DOHH2 (cell line): ENCODE results near the gene RAMACL.

Source experiments
- H3F3A ChIP-seq: fragments of 200-600 bp; sonication (generic), shearing (Covaris generic); 2 replicates; pipeline ENCODE4 v1.6.0; 2016; ENCODE audit warnings: antibody characterized with exemption, mild to moderate bottlenecking; ENCODE audit not compliant: control insufficient read depth, insufficient read depth
- H3K27ac ChIP-seq: fragments of 200-600 bp; sonication (generic); 2 replicates; pipeline ENCODE4 v1.5.1; 2014; ENCODE audit warnings: low read depth, mild to moderate bottlenecking, low read length, moderate library complexity
- H3K27me3 ChIP-seq: fragments of 200-600 bp; sonication (generic); 2 replicates; pipeline ENCODE4 v1.6.1; 2014; ENCODE audit warnings: mild to moderate bottlenecking, low read length, mixed read lengths; ENCODE audit not compliant: control insufficient read depth
- H3K36me3 ChIP-seq: fragments of 200-600 bp; sonication (generic); 2 replicates; pipeline ENCODE4 v1.6.1; 2014; ENCODE audit warnings: mild to moderate bottlenecking, low read length, moderate library complexity, mixed read lengths; ENCODE audit not compliant: control insufficient read depth
- H3K4me1 ChIP-seq: fragments of 200-600 bp; sonication (generic); 2 replicates; pipeline ENCODE4 v1.6.1; 2014; ENCODE audit warnings: mild to moderate bottlenecking, low read length, mixed read lengths; ENCODE audit not compliant: control insufficient read depth
- H3K4me2 ChIP-seq: fragments of 200-600 bp; sonication (generic); 2 replicates; pipeline ENCODE4 v1.6.0; 2014; ENCODE audit warnings: mild to moderate bottlenecking, low read length, moderate library complexity
- H3K4me3 ChIP-seq: fragments of 200-600 bp; sonication (generic); 2 replicates; pipeline ENCODE4 v1.5.1; 2014; ENCODE audit warnings: mild to moderate bottlenecking, low read length, mixed read lengths
- H3K79me2 ChIP-seq: fragments of 200-600 bp; sonication (generic); 2 replicates; pipeline ENCODE4 v1.6.1; 2014; ENCODE audit warnings: mild to moderate bottlenecking, low read length, mixed read lengths; ENCODE audit not compliant: control insufficient read depth
- H3K9me2 ChIP-seq: fragments of 200-600 bp; sonication (generic); replicated peaks from 2 replicates; pipeline ENCODE4 v1.6.1; 2014; ENCODE audit warnings: mild to moderate bottlenecking, low read length, mixed read lengths; ENCODE audit not compliant: control insufficient read depth
- H3K9me3 ChIP-seq: fragments of 200-600 bp; sonication (generic); 2 replicates; pipeline ENCODE4 v1.6.1; 2014; ENCODE audit warnings: antibody characterized with exemption, low read length, mixed read lengths; ENCODE audit not compliant: control insufficient read depth, insufficient read depth
- H4K20me1 ChIP-seq: fragments of 200-600 bp; sonication (generic); 2 replicates; pipeline ENCODE4 v1.6.0; 2014; ENCODE audit warnings: low read depth, mild to moderate bottlenecking, antibody characterized with exemption, low read length, moderate library complexity; ENCODE audit not compliant: control insufficient read depth, insufficient read depth
- CTCF ChIP-seq: fragments of 200-600 bp; sonication (generic); IDR thresholded peaks from one replicate; pipeline ENCODE4 v1.5.1; 2014; ENCODE audit warnings: antibody characterized with exemption, mild to moderate bottlenecking, low read depth, low read length; ENCODE audit not compliant: poor library complexity, severe bottlenecking
- EZH2phosphoT487 ChIP-seq: fragments of 200-600 bp; sonication (generic); IDR thresholded peaks from 2 replicates; pipeline ENCODE4 v1.6.1; 2017; ENCODE audit warnings: borderline replicate concordance, mild to moderate bottlenecking, antibody characterized with exemption, low read length, moderate library complexity, mixed read lengths

RAMACL gene

GRCh38 chr6:166559662-166560061, 26.8 kb downstream of the RAMACL start:
- Histone ChIP-seq H3K9me2 (no peaks in the 10 kb centered on the region), H3K27me3 (no peaks in the 10 kb centered on the region), H4K20me1 (no peaks in the 10 kb centered on the region), H3F3A (no peaks in the 10 kb centered on the region), H3K4me2 (no peak overlapping the region), H3K4me3 (no peak overlapping the region), H3K79me2 (no peaks in the 10 kb centered on the region), H3K36me3 (no peaks in the 10 kb centered on the region), H3K9me3 (no peaks in the 10 kb centered on the region), H3K4me1 (no peaks in the 10 kb centered on the region), H3K27ac (no peak overlapping the region)
- no peak for TF ChIP-seq EZH2phosphoT487
- TF ChIP-seq CTCF: no peak

DNA sequence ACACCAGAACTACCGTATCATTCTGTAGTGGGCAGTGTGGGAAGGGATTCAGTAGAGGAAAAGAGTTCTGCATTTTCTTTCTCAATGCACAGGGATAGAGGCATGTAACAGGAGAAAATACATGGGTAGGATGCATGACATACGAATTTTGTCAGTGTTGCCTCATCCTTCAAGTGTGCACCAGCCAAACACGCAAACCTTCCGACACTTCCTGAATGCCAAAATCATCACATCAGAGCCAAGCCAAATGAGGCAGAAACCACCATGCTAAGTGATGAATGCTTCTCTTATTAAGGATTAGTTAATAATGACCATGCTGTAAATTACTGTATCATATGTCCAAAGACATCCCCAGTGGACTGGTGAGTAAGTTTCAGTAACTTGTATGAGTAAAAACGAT, 27.3 kb downstream of the RAMACL start:
- Histone ChIP-seq H3K9me3 (no peaks in the 10 kb centered on the region), H4K20me1 (no peaks in the 10 kb centered on the region), H3K79me2 (no peaks in the 10 kb centered on the region), H3K4me1 (no peaks in the 10 kb centered on the region), H3K27ac (no peak overlapping the region), H3K36me3 (no peaks in the 10 kb centered on the region), H3F3A (no peaks in the 10 kb centered on the region), H3K27me3 (no peaks in the 10 kb centered on the region), H3K4me2 (no peak overlapping the region), H3K9me2 (no peaks in the 10 kb centered on the region), H3K4me3 (no peak overlapping the region)
- TF ChIP-seq CTCF: no peak
- TF ChIP-seq EZH2phosphoT487: no peak

DNA sequence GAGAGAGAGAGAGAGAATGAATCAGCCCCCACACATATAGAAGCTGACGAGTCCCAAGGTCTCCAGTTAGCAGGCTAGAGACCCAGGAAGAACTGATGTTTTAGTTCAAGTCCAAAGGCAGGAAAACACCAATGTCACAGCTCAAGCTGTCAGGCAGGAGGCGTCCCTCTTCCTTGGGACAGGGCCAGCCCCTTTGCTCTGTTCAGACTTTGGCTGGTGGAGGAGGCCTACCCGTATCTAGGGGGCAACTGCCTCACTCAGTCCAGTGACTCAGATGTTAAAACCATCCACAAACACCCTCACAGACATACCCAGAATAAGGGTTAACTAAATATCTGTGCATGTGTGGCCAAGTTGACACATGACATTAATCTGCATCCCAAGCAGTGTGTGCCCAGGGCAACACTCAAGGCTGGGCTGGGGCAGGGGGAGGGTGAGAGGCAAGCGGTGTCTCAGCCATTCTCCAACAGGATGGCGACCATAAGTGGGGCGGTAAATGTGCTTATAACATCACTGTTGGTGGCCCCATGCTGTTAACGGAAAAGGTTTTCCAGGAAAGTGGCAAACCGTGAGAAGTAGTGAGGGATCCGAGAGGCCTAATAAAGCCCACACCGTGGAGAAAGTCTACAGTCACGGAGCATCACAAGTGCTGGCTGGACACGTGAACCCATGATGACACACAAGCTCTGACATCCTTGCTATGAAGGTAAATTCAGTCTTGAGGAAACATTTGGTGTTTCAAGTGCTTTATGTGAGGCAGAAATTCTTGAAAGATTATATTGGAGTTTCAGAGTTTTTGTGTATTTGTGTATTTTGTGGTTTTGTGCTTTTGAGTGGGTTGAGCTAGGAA, 28.1 kb downstream of the RAMACL start:
- 0 out of 2 replicates have a peak, but pooled peaks cover 2% of the 10 kb centered on the region for H3K27me3 ChIP-seq
- no peaks in the 10 kb centered on the region for H4K20me1 ChIP-seq
- H3K36me3 ChIP-seq: no peaks in the 10 kb centered on the region
- no peaks in the 10 kb centered on the region for H3F3A ChIP-seq
- TF ChIP-seq CTCF: no peak
- no peak overlapping the region for H3K4me2 ChIP-seq
- no peak overlapping the region for H3K27ac ChIP-seq
- H3K79me2 ChIP-seq: no peaks in the 10 kb centered on the region
- no peak overlapping the region for H3K4me3 ChIP-seq
- H3K4me1 ChIP-seq: no peaks in the 10 kb centered on the region
- H3K9me3 ChIP-seq: no peaks in the 10 kb centered on the region
- H3K9me2 ChIP-seq: no peaks in the 10 kb centered on the region
